ENCODE measurements around the gene WSCD1. TPM values are rescaled to one million over a fixed set of nuclear protein-coding genes. Genes with fewer than 3 reads are reported as not detected.

Gene WSCD1
- total and polyA plus RNA-seq, 2 experiments from 2014 or later = 3.1 to 16.7 TPM

GRCh38 chr17:6059406-6059805 is 10.8 kb upstream of the WSCD1 start:
- H3K4me1 ChIP-seq (ENCODE audit: low read depth) = no peaks in the 10 kb centered on the region
- H3K27me3 ChIP-seq = peaks cover 8% of the 10 kb centered on the region
- H3K36me3 ChIP-seq = no peaks in the 10 kb centered on the region
- no peaks in the 10 kb centered on the region for H3K9me3 ChIP-seq (ENCODE audit: low read depth)
- no peak for DNase-seq (ENCODE audit: low read depth in 1 of 2, low spot score in 1 of 2)
- H3K4me3 ChIP-seq = no peak overlapping the region
- TF ChIP-seq CTCF (IDR thresholded peaks at IDR 0.05; ENCODE audit: low read depth, low read length) = no peak
- no peak overlapping the region for H3K27ac ChIP-seq

DNA sequence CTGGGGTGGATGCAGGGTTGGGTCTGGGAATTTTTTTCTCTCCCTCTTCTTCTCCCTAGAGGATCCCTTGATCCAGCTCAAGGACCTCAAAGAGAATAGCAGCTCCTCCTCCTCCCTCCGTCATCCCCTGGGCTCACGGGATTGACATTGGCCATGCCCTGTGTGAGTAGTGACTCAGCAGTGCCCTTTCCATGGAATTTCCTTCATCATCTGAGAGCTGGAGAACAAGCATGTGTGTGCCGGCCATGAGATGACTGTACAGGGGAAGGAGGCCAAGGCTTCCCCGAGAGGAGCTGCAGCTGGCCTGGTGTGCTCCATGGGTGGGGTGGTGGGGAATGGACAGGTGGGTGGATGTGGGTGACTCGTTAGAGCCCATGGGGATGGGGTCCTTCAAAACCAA is 8.9 kb upstream of the WSCD1 start:
- peak in 1 of 2 donors; percentile 19 for DNase-seq (ENCODE audit: low read depth in 1 of 2, low spot score in 1 of 2)
- Histone ChIP-seq H3K9me3 (ENCODE audit: low read depth) (no peaks in the 10 kb centered on the region), H3K4me1 (ENCODE audit: low read depth) (no peaks in the 10 kb centered on the region), H3K36me3 (no peaks in the 10 kb centered on the region), H3K27me3 (peaks cover 27% of the 10 kb centered on the region), H3K4me3 (no peak overlapping the region), H3K27ac (no peak overlapping the region)
- TF ChIP-seq CTCF (IDR thresholded peaks at IDR 0.05; ENCODE audit: low read depth, low read length) = no peak

DNA sequence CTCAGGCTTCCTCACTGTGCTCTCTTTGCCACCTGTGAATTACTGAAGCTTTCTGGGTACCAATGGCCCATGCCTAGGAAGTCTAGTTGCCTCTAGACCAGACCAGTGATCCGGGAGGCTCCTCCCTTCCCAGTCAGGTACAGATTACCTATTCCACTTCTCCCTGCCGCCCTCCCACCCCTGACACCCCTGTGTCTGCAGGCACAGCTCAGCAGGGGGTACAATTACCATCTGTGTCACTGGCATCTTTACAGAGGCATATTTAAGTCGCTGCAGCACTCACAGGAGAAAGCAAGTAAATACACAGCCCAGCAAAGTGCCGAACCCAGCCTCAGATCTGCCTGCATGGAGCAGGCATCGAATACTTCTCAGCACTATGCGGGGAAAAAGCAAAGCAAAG is 5.3 kb upstream of the WSCD1 start:
- H3K9me3 ChIP-seq (ENCODE audit: low read depth) = no peaks in the 10 kb centered on the region
- DNase-seq (ENCODE audit: low read depth in 1 of 2, low spot score in 1 of 2) = no peak
- no peaks in the 10 kb centered on the region for H3K4me1 ChIP-seq (ENCODE audit: low read depth)
- no peak for TF ChIP-seq CTCF (IDR thresholded peaks at IDR 0.05; ENCODE audit: low read depth, low read length)
- H3K27ac ChIP-seq = no peak overlapping the region
- H3K4me3 ChIP-seq = no peak overlapping the region
- peaks cover 55% of the 10 kb centered on the region for H3K27me3 ChIP-seq
- H3K36me3 ChIP-seq = no peaks in the 10 kb centered on the region

- H3K4me1 ChIP-seq (ENCODE audit: low read depth) = no peaks in the 10 kb centered on the region
- H3K27ac ChIP-seq = no peak overlapping the region
- H3K36me3 ChIP-seq = no peaks in the 10 kb centered on the region
- DNase-seq (ENCODE audit: low read depth in 1 of 2, low spot score in 1 of 2) = no peak
- no peak for TF ChIP-seq CTCF (IDR thresholded peaks at IDR 0.05; ENCODE audit: low read depth, low read length)
- peaks cover 56% of the 10 kb centered on the region for H3K27me3 ChIP-seq
- H3K9me3 ChIP-seq (ENCODE audit: low read depth) = no peaks in the 10 kb centered on the region
- no peak overlapping the region for H3K4me3 ChIP-seq
Observed at GRCh38 chr17:6065351-6065750, 4.8 kb upstream of the WSCD1 start.

GRCh38 chr17:6066183-6066948 is 3.8 kb upstream of the WSCD1 start:
- H3K4me1 ChIP-seq (ENCODE audit: low read depth) = no peaks in the 10 kb centered on the region
- H3K27ac ChIP-seq = no peak overlapping the region
- no peaks in the 10 kb centered on the region for H3K36me3 ChIP-seq
- H3K27me3 ChIP-seq = peaks cover 57% of the 10 kb centered on the region
- no peak for DNase-seq (ENCODE audit: low read depth in 1 of 2, low spot score in 1 of 2)
- H3K9me3 ChIP-seq (ENCODE audit: low read depth) = no peaks in the 10 kb centered on the region
- no peak overlapping the region for H3K4me3 ChIP-seq
- no peak for TF ChIP-seq CTCF (IDR thresholded peaks at IDR 0.05; ENCODE audit: low read depth, low read length)

All from cardiac muscle cell (in vitro differentiated cells and primary cell).